ENCODE results near the gene ZNF28. TPM values are rescaled to one million over a fixed set of nuclear protein-coding genes. Genes with fewer than 3 reads are reported as not detected.
A peak's percentile ranks its signal among the peaks of the same experiment; 100 is the strongest.

ZNF28 gene
- total and polyA plus RNA-seq, 2 donors (not counting 3 experiments of a cell fraction or from before 2014, with no cell fraction given): 4.2 to 14.9 TPM

GRCh38 chr19:52749780-52750179 lies 71.7 kb downstream of the ZNF28 start:
- H3K4me1 ChIP-seq (ENCODE audit: control insufficient read depth, extremely low read depth, insufficient read depth, low read length): no peaks in the 10 kb centered on the region
- DNase-seq (ENCODE audit: low read depth, low spot score) (no peak), FAIRE-seq (no peak)
- no peaks in the 10 kb centered on the region for H3K9me1 ChIP-seq (replicated peaks; ENCODE audit: control insufficient read depth, extremely low read depth, insufficient read depth, low read length)
- H3K9ac ChIP-seq (replicated peaks; ENCODE audit: extremely low read depth, insufficient read depth, low read length): no peak overlapping the region
- H4K20me1 ChIP-seq (replicated peaks; ENCODE audit: control insufficient read depth, extremely low read depth, insufficient read depth, low read length): no peaks in the 10 kb centered on the region
- dilution Hi-C loops (cut with MboI; ENCODE audit: extremely low pct_ligation_motif_present, low sequenced_read_pairs) (no loop called here), intact Hi-C loops (cut with micrococcal nuclease) (no loop called here)
- ChIA-PET CTCF (interaction anchor here (1.0 kb wide), 3 partner anchors 21 to 502 kb away, joined by 3 to 5 read pairs (median 4); no protein-coding TSS in a partner anchor), POLR2A (no interaction called here)
- no peaks in the 10 kb centered on the region for H3K9me3 ChIP-seq (replicated peaks; ENCODE audit: control insufficient read depth, insufficient read depth, low read length)
- BruUV-seq (replicated peaks): no TSS peak
- H3K27me3 ChIP-seq (ENCODE audit: control insufficient read depth in 2 of 2, insufficient read depth in 2 of 2, low read length in 2 of 2): no peaks in the 10 kb centered on the region
- H3K36me3 ChIP-seq (ENCODE audit: control insufficient read depth in 2 of 2, extremely low read depth in 1 of 2, insufficient read depth in 2 of 2, low read length in 2 of 2): no peaks in the 10 kb centered on the region
- H3K27ac ChIP-seq (ENCODE audit: insufficient read depth, low read depth, low read length): no peak overlapping the region
- TF ChIP-seq MYC (IDR thresholded peaks at IDR 0.05; ENCODE audit: low read depth, low read length) (no peak), POLR2AphosphoS5 (IDR thresholded peaks at IDR 0.05; ENCODE audit: insufficient read depth, low read depth, low read length) (no peak), JUN (IDR thresholded peaks at IDR 0.05; ENCODE audit: borderline replicate concordance, insufficient read depth, insufficient read length, low read depth) (no peak)
- no peak overlapping the region for H2AFZ ChIP-seq (ENCODE audit: low read depth, low read length)
- no peaks in the 10 kb centered on the region for H3K79me2 ChIP-seq (ENCODE audit: control insufficient read depth, insufficient read depth, low read length)
- no peak overlapping the region for H3K4me2 ChIP-seq (ENCODE audit: insufficient read depth, low read length)
- H3K4me3 ChIP-seq (replicated peaks in 1 of 3; ENCODE audit: insufficient read depth in 1 of 3, low read depth in 1 of 3, low read length in 3 of 3): no peak overlapping the region

GRCh38 chr19:52748336-52748950 lies 73.0 kb downstream of the ZNF28 start:
- no peak for TF ChIP-seq MYC (IDR thresholded peaks at IDR 0.05; ENCODE audit: low read depth, low read length)
- peak; percentile 3 to 32 for TF ChIP-seq CTCF (IDR thresholded peaks at IDR 0.05; ENCODE audit: extremely low read depth in 1 of 2, insufficient read depth in 1 of 2, low read depth in 1 of 2, low read length in 2 of 2)
- CTCF ChIA-PET: interaction anchor here (1.0 kb wide), 2 partner anchors 23 to 500 kb away, joined by 3 to 5 read pairs; no protein-coding TSS in a partner anchor
- Histone ChIP-seq H3K4me2 (ENCODE audit: insufficient read depth, low read length) (no peak overlapping the region), H3K9me3 (replicated peaks; ENCODE audit: control insufficient read depth, insufficient read depth, low read length) (no peaks in the 10 kb centered on the region), H4K20me1 (replicated peaks; ENCODE audit: control insufficient read depth, extremely low read depth, insufficient read depth, low read length) (no peaks in the 10 kb centered on the region), H3K9ac (replicated peaks; ENCODE audit: extremely low read depth, insufficient read depth, low read length) (no peak overlapping the region), H3K27ac (ENCODE audit: insufficient read depth, low read depth, low read length) (no peak overlapping the region), H3K9me1 (replicated peaks; ENCODE audit: control insufficient read depth, extremely low read depth, insufficient read depth, low read length) (no peaks in the 10 kb centered on the region), H3K4me3 (replicated peaks in 1 of 3; ENCODE audit: insufficient read depth in 1 of 3, low read depth in 1 of 3, low read length in 3 of 3) (no peak overlapping the region), H3K36me3 (ENCODE audit: control insufficient read depth in 2 of 2, extremely low read depth in 1 of 2, insufficient read depth in 2 of 2, low read length in 2 of 2) (no peaks in the 10 kb centered on the region), H3K27me3 (ENCODE audit: control insufficient read depth in 2 of 2, insufficient read depth in 2 of 2, low read length in 2 of 2) (no peaks in the 10 kb centered on the region), H3K4me1 (ENCODE audit: control insufficient read depth, extremely low read depth, insufficient read depth, low read length) (no peaks in the 10 kb centered on the region), H3K79me2 (ENCODE audit: control insufficient read depth, insufficient read depth, low read length) (no peaks in the 10 kb centered on the region), H2AFZ (ENCODE audit: low read depth, low read length) (no peak overlapping the region)
- dilution Hi-C loops (cut with MboI; ENCODE audit: extremely low pct_ligation_motif_present, low sequenced_read_pairs): no loop called here
- BruUV-seq (replicated peaks): no TSS peak
- no peak for FAIRE-seq
- peak; percentile 42 for DNase-seq (ENCODE audit: low read depth, low spot score)
- POLR2A ChIA-PET: no interaction called here
- intact Hi-C loops (cut with micrococcal nuclease): no loop called here

Other genes with a start within 250 kb of the ZNF28 start
- gene ZNF83, start 183.3 kb downstream of the ZNF28 start, total RNA-seq: 39.3 and 41.4 TPM in 2 replicates
- 29.6 and 32.3 TPM in 2 replicates for gene ZNF83, start 183.3 kb downstream of the ZNF28 start, polyA plus RNA-seq
- gene ZNF611, start 86.6 kb downstream of the ZNF28 start, total RNA-seq: 20.0 and 24.2 TPM in 2 replicates
- gene ZNF611, start 86.6 kb downstream of the ZNF28 start, polyA plus RNA-seq: 2.5 and 3.1 TPM in 2 replicates
- 5.2 and 7.9 TPM in 2 replicates for gene ZNF600, start 34.8 kb downstream of the ZNF28 start, total RNA-seq
- 5.8 and 7.2 TPM in 2 replicates for gene ZNF600, start 34.8 kb downstream of the ZNF28 start, polyA plus RNA-seq
- 12.6 and 16.3 TPM in 2 replicates for gene ZNF468, start 36.0 kb upstream of the ZNF28 start, total RNA-seq
- gene ZNF468, start 36.0 kb upstream of the ZNF28 start, polyA plus RNA-seq: 6.3 and 7.0 TPM in 2 replicates
- 10.9 and 11.1 TPM in 2 replicates for gene ZNF320, start 76.0 kb upstream of the ZNF28 start, total RNA-seq
- 7.5 and 7.6 TPM in 2 replicates for gene ZNF320, start 76.0 kb upstream of the ZNF28 start, polyA plus RNA-seq
- gene ZNF888, start 101.8 kb upstream of the ZNF28 start, total RNA-seq: 2.9 and 3.9 TPM in 2 replicates
- 0.56 and 0.72 TPM in 2 replicates for gene ZNF888, start 101.8 kb upstream of the ZNF28 start, polyA plus RNA-seq
- gene ZNF816, start 141.2 kb upstream of the ZNF28 start, total RNA-seq: 4.9 and 5.3 TPM in 2 replicates
- 0.76 and 1.8 TPM in 2 replicates for gene ZNF816, start 141.2 kb upstream of the ZNF28 start, polyA plus RNA-seq
- not detected in 2 replicates for gene ERVV-1, start 192.3 kb upstream of the ZNF28 start, total RNA-seq
- 0.05 TPM in 1 of 2 replicates, not detected in the other for gene ERVV-1, start 192.3 kb upstream of the ZNF28 start, polyA plus RNA-seq
- gene ERVV-2, start 223.1 kb upstream of the ZNF28 start, total RNA-seq: not detected in 2 replicates
- not detected in 2 replicates for gene ERVV-2, start 223.1 kb upstream of the ZNF28 start, polyA plus RNA-seq